Trophoblast cell (in vitro differentiated cells and primary cell): ENCODE data around the gene SLC25A1.

Experiments used
- DNase-seq, 2 donors: peaks; one replicate each; pipeline ENCODE4 v3.0.0-alpha.2; 2016
- H2AFZ ChIP-seq: 2 replicates; pipeline ENCODE4 v1.6.1; 2013; ENCODE audit warnings: low read length, moderate library complexity, mild to moderate bottlenecking; ENCODE audit not compliant: insufficient read depth, poor library complexity
- H2AK5ac ChIP-seq: 2 replicates; pipeline ENCODE4 v1.6.1; 2013; ENCODE audit warnings: mild to moderate bottlenecking, low read length
- H2BK120ac ChIP-seq: 2 replicates; pipeline ENCODE4 v1.6.1; 2013; ENCODE audit warnings: low read length, mild to moderate bottlenecking, moderate library complexity; ENCODE audit not compliant: insufficient read depth, poor library complexity
- H2BK12ac ChIP-seq: 2 replicates; pipeline ENCODE4 v1.6.1; 2013; ENCODE audit warnings: mild to moderate bottlenecking, low read length, moderate library complexity
- H2BK5ac ChIP-seq: 2 replicates; pipeline ENCODE4 v1.6.1; 2013; ENCODE audit warnings: low read length, low read depth, moderate library complexity, mild to moderate bottlenecking; ENCODE audit not compliant: poor library complexity
- H3K14ac ChIP-seq: 2 replicates; pipeline ENCODE4 v1.6.1; 2013; ENCODE audit warnings: mild to moderate bottlenecking, low read length
- H3K18ac ChIP-seq: 2 replicates; pipeline ENCODE4 v1.6.1; 2013; ENCODE audit warnings: mild to moderate bottlenecking, low read length
- H3K23ac ChIP-seq: 2 replicates; pipeline ENCODE4 v1.6.1; 2013; ENCODE audit warnings: low read length
- H3K27ac ChIP-seq: 2 replicates; pipeline ENCODE4 v1.5.1; 2013; ENCODE audit warnings: low read depth, mild to moderate bottlenecking, inconsistent platforms, low read length, moderate library complexity
- H3K27me3 ChIP-seq: 2 replicates; pipeline ENCODE4 v1.6.1; 2013; ENCODE audit warnings: inconsistent platforms, mild to moderate bottlenecking, low read length, moderate library complexity; ENCODE audit not compliant: insufficient read depth
- H3K36me3 ChIP-seq, 2 experiments: 1 replicate in 1 of 2; 2 replicates in 1 of 2; pipeline ENCODE4 v1.6.1; 2013; ENCODE audit warnings: low read length in 2 of 2, mild to moderate bottlenecking in 2 of 2, moderate library complexity in 1 of 2; ENCODE audit not compliant: insufficient read depth in 2 of 2, control insufficient read depth in 1 of 2
- H3K4ac ChIP-seq: 2 replicates; pipeline ENCODE4 v1.6.1; 2013; ENCODE audit warnings: low read depth, mild to moderate bottlenecking, low read length, moderate library complexity
- H3K4me1 ChIP-seq, 2 experiments: 1 replicate in 1 of 2; 2 replicates in 1 of 2; pipeline ENCODE4 v1.6.1; 2013; ENCODE audit warnings: low read length in 2 of 2, mild to moderate bottlenecking in 2 of 2, moderate library complexity in 1 of 2; ENCODE audit not compliant: insufficient read depth in 2 of 2, control insufficient read depth in 1 of 2
- H3K4me2 ChIP-seq: 2 replicates; pipeline ENCODE4 v1.6.1; 2013; ENCODE audit warnings: inconsistent platforms, mild to moderate bottlenecking, low read length, moderate library complexity
- H3K4me3 ChIP-seq: 2 replicates; pipeline ENCODE4 v1.5.1; 2013; ENCODE audit warnings: mild to moderate bottlenecking, low read depth, low read length, inconsistent platforms
- H3K79me1 ChIP-seq: one replicate; pipeline ENCODE4 v1.6.1; 2013; ENCODE audit warnings: low read length
- H3K79me2 ChIP-seq: 2 replicates; pipeline ENCODE4 v1.6.1; 2013; ENCODE audit warnings: low read length, mild to moderate bottlenecking; ENCODE audit not compliant: control insufficient read depth, insufficient read depth, poor library complexity
- H3K9ac ChIP-seq: 2 replicates; pipeline ENCODE4 v1.6.1; 2013; ENCODE audit warnings: mild to moderate bottlenecking, low read length
- H3K9me3 ChIP-seq: 2 replicates; pipeline ENCODE4 v1.6.1; 2013; ENCODE audit warnings: low read depth, mild to moderate bottlenecking, control low read depth, inconsistent platforms, low read length; ENCODE audit not compliant: insufficient read depth
- H4K12ac ChIP-seq: 2 replicates; pipeline ENCODE4 v1.6.1; 2013; ENCODE audit warnings: low read depth, mild to moderate bottlenecking, low read length, moderate library complexity
- H4K8ac ChIP-seq: 2 replicates; pipeline ENCODE4 v1.6.1; 2013; ENCODE audit warnings: low read depth, mild to moderate bottlenecking, low read length, moderate library complexity
- H4K91ac ChIP-seq: one replicate; pipeline ENCODE4 v1.6.1; 2013; ENCODE audit warnings: low read depth, mild to moderate bottlenecking, low read length, moderate library complexity
- WGBS: extraction: QIAGEN DNeasy Blood & Tissue Kit; methylation state at CpG from one replicate; pipeline ENCODE4 v1.1.7; 2013; ENCODE audit warnings: missing lambda C conversion rate; ENCODE audit not compliant: insufficient read length, insufficient coverage; ENCODE audit errors: extremely low coverage; 5-methylcytosine and 5-hydroxymethylcytosine counted together

The SLC25A1 gene

DNA sequence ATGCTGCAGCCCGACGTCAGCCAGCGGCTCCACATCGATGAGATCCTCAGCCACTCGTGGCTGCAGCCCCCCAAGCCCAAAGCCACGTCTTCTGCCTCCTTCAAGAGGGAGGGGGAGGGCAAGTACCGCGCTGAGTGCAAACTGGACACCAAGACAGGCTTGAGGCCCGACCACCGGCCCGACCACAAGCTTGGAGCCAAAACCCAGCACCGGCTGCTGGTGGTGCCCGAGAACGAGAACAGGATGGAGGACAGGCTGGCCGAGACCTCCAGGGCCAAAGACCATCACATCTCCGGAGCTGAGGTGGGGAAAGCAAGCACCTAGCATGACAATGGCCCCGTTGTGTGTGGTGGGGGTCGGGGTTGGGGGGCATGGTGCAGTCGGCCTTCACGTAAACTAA lies 46.4 kb downstream of the SLC25A1 start:
- Histone ChIP-seq H4K8ac (no peak overlapping the region), H3K4me1 (no peaks in the 10 kb centered on the region), H3K36me3 (peaks cover 42% of the 10 kb centered on the region in 2 experiments), H2BK120ac (no peak overlapping the region), H2BK5ac (no peak overlapping the region), H3K27me3 (no peaks in the 10 kb centered on the region), H3K18ac (no peak overlapping the region), H3K79me2 (no peaks in the 10 kb centered on the region), H3K9ac (no peak overlapping the region), H3K4ac (no peak overlapping the region), H2BK12ac (no peak overlapping the region), H4K91ac (no peak overlapping the region), H3K79me1 (no peaks in the 10 kb centered on the region), H3K27ac (no peak overlapping the region), H3K4me2 (no peak overlapping the region), H4K12ac (no peak overlapping the region), H3K9me3 (peaks cover 3% of the 10 kb centered on the region), H3K4me3 (no peak overlapping the region), H2AFZ (no peak overlapping the region), H3K14ac (no peak overlapping the region), H3K23ac (no peak overlapping the region), H2AK5ac (no peak overlapping the region)
- DNase-seq, result no peak
- WGBS, result no CpG with 5 or more reads among the region's 20 CpGs

DNA sequence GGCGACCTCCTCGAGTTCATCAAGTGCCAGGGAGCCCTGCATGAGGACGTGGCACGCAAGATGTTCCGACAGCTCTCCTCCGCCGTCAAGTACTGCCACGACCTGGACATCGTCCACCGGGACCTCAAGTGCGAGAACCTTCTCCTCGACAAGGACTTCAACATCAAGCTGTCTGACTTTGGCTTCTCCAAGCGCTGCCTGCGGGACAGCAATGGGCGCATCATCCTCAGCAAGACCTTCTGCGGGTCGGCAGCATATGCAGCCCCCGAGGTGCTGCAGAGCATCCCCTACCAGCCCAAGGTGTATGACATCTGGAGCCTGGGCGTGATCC lies 46.9 kb downstream of the SLC25A1 start:
- Histone ChIP-seq H3K4me2 (no peak overlapping the region), H3K18ac (no peak overlapping the region), H3K4ac (no peak overlapping the region), H3K36me3 (peaks cover 37% of the 10 kb centered on the region in 2 experiments), H3K4me1 (no peaks in the 10 kb centered on the region), H3K4me3 (no peak overlapping the region), H3K9ac (no peak overlapping the region), H4K12ac (no peak overlapping the region), H3K9me3 (no peaks in the 10 kb centered on the region), H4K91ac (no peak overlapping the region), H2AFZ (no peak overlapping the region), H3K23ac (no peak overlapping the region), H3K27ac (no peak overlapping the region), H4K8ac (no peak overlapping the region), H3K79me2 (no peaks in the 10 kb centered on the region), H2BK120ac (no peak overlapping the region), H3K79me1 (no peaks in the 10 kb centered on the region), H3K27me3 (no peaks in the 10 kb centered on the region), H3K14ac (no peak overlapping the region), H2BK12ac (no peak overlapping the region), H2BK5ac (no peak overlapping the region), H2AK5ac (no peak overlapping the region)
- no peak for DNase-seq
- WGBS, result no CpG with 5 or more reads among the region's 19 CpGs

DNA sequence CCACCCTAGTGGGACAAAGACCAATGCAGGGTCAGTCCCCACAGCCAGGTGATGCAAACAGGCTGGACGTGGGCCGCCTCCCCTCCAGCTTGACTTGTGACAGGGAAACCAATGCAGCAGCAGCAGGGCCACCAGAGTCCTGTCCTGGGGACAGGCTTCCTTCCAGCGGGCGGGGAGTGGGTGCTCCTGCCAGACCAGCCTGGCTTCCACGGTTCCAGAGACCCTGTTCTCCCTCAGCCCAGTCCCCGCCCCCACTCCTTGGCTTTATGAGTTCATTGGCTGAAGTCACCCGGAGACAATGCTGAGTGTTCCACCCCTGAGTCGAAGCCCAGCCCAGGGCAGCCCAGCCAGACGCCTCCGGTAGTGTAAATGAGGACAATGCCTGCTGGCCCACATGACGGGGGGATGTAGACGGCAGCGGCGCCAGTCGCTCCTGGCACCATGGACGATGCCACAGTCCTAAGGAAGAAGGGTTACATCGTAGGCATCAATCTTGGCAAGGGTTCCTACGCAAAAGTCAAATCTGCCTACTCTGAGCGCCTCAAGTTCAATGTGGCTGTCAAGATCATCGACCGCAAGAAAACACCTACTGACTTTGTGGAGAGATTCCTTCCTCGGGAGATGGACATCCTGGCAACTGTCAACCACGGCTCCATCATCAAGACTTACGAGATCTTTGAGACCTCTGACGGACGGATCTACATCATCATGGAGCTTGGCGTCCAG lies 47.4 kb downstream of the SLC25A1 start, which contains the start of gene TSSK2:
TSS of gene TSSK2 (plus strand) at position 350 of the 726 bp plus-strand sequence. CDS start at position 442, 92 bp downstream.
- Histone ChIP-seq H2AK5ac (no peak within 1 kb of the TSS), H3K23ac (no peak within 1 kb of the TSS), H3K27me3 (no peaks in the 10 kb centered on the region), H2BK120ac (no peak within 1 kb of the TSS), H2BK12ac (no peak within 1 kb of the TSS), H3K18ac (no peak within 1 kb of the TSS), H2AFZ (no peak within 1 kb of the TSS), H3K27ac (no peak within 1 kb of the TSS), H3K14ac (no peak within 1 kb of the TSS), H3K79me2 (no peaks in the 10 kb centered on the region), H3K4ac (no peak within 1 kb of the TSS), H3K36me3 (peaks cover 34% of the 10 kb centered on the region in 2 experiments), H4K8ac (no peak within 1 kb of the TSS), H3K4me2 (no peak within 1 kb of the TSS), H3K9ac (no peak within 1 kb of the TSS), H4K91ac (no peak within 1 kb of the TSS), H3K4me3 (no peak within 1 kb of the TSS), H4K12ac (no peak within 1 kb of the TSS), H3K4me1 (no peaks in the 10 kb centered on the region), H3K9me3 (no peaks in the 10 kb centered on the region), H2BK5ac (no peak within 1 kb of the TSS), H3K79me1 (no peaks in the 10 kb centered on the region)
- WGBS, result no CpG with 5 or more reads among the region's 27 CpGs
- no peak for DNase-seq

DNA sequence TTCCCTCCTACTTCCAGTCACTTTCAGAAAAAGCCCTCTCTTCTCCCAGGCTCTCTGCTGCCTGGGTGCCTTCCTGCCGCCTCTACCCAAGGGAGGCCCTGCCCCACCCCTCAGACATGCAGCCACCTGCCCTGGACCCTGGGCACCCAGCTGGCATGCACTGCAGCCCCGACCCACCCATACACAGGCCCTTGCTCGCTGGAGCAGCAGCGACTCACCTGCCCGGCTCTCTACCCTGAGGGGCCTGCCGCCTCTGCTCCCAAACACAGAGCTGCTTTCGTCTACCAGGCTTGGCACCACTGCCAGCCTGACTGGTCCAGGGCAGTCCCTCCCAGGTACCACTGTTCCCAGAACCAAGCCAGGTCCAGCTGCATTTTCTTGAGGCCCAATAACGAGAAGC lies 48.7 kb downstream of the SLC25A1 start:
- H4K8ac ChIP-seq, result no peak overlapping the region
- no peak overlapping the region for H4K91ac ChIP-seq
- no peak overlapping the region for H3K18ac ChIP-seq
- H3K9me3 ChIP-seq, result no peaks in the 10 kb centered on the region
- H3K4me2 ChIP-seq, result no peak overlapping the region
- WGBS, result no CpG with 5 or more reads among the region's 8 CpGs
- H3K27ac ChIP-seq, result no peak overlapping the region
- no peak overlapping the region for H3K23ac ChIP-seq
- no peak for DNase-seq
- no peaks in the 10 kb centered on the region for H3K79me2 ChIP-seq
- H3K14ac ChIP-seq, result no peak overlapping the region
- H4K12ac ChIP-seq, result no peak overlapping the region
- H3K36me3 ChIP-seq, result peaks cover 26 to 29% of the 10 kb centered on the region in 2 experiments
- H2AK5ac ChIP-seq, result no peak overlapping the region
- no peak overlapping the region for H2BK12ac ChIP-seq
- H2AFZ ChIP-seq, result no peak overlapping the region
- no peaks in the 10 kb centered on the region for H3K79me1 ChIP-seq
- no peak overlapping the region for H2BK120ac ChIP-seq
- no peak overlapping the region for H3K9ac ChIP-seq
- no peak overlapping the region for H3K4ac ChIP-seq
- H3K4me1 ChIP-seq, result no peaks in the 10 kb centered on the region
- no peak overlapping the region for H2BK5ac ChIP-seq
- no peaks in the 10 kb centered on the region for H3K27me3 ChIP-seq
- no peak overlapping the region for H3K4me3 ChIP-seq
